AG04449 (cell line): ENCODE measurements around the gene ETV6.

Source experiments
- CTCF ChIA-PET: fragments of 350-600 bp; formaldehyde crosslinking; extraction: SDS; loops from one replicate; lab custom pipeline; 2021; ENCODE audit warnings: antibody characterized with exemption; lab: Yijun Ruan, JAX
- POLR2A ChIA-PET: fragments of 400-600, 350-600 bp; formaldehyde crosslinking; extraction: SDS; loops from one replicate; lab custom pipeline; 2020; ENCODE audit warnings: antibody characterized with exemption, inconsistent platforms; lab: Yijun Ruan, JAX
- DNase-seq: peaks from one replicate; pipeline ENCODE4 v3.0.0-alpha.2; 2010; ENCODE audit warnings: low read depth, low spot score
- H3K4me3 ChIP-seq: 2 replicates; pipeline ENCODE4 v1.5.1; 2011; ENCODE audit warnings: low read depth, mild to moderate bottlenecking, control low read depth, low read length
- CTCF ChIP-seq: IDR thresholded peaks from one replicate; pipeline ENCODE4 v1.5.1; 2011; ENCODE audit warnings: mild to moderate bottlenecking, moderate library complexity, low read length, control low read depth, inconsistent platforms; ENCODE audit not compliant: insufficient read depth; ENCODE audit errors: missing control alignments

ETV6 gene

DNA sequence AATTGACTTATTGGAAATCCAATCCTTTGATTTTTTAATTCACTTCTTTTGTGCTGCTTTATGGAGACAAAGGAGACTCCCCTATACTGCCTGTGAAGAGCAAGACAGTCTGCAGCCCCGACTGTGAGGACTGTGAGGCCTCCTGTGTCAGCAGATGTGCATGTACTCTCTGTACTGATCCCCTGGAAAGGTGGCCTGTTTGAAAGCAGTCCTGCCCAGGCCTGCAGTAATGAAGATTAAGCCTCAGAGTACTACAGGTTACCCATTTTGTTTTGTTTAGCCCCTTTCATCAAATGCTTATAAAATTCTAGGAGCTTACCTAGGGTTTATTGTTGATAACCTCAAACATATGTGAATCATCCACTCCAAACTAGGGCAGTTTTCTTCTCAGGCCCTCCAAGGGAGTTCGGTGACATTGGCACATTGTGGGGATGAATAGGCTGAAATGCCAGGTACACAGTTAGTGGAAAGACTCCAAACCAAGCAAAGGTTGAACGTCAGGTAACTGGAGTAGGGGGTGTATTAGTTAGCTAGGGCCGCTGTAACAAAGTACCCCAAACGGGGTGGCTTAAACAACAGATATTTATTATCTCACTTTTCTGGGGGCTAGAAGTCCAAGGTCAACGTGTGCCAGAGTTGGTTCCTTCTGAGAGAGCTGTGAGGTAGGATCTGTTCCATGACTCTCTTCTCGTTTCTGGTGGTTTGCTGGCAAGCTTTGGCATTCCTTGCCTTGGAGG is 212.6 kb downstream of the ETV6 start:
- H3K4me3 ChIP-seq, result no peak overlapping the region
- DNase-seq, result no peak
- CTCF ChIA-PET, result interaction anchor here (0.7 kb wide), 2 partner anchors 10 to 281 kb away, joined by 3 read pairs; no protein-coding TSS in a partner anchor
- POLR2A ChIA-PET, result no interaction called here
- TF ChIP-seq CTCF, result no peak

- no peak overlapping the region for H3K4me3 ChIP-seq
- TF ChIP-seq CTCF, result no peak
- DNase-seq, result no peak
- ChIA-PET CTCF (interaction anchor here (0.7 kb wide), 1 partner anchor 282 kb away, joined by 3 read pairs; no protein-coding TSS in a partner anchor), POLR2A (no interaction called here)
These were observed 213.3 kb downstream of the ETV6 start for GRCh38 chr12:11862798-11863197.

- ChIA-PET POLR2A (no interaction called here), CTCF (no interaction called here)
- TF ChIP-seq CTCF, result no peak
These were observed 214.0 kb downstream of the ETV6 start for GRCh38 chr12:11863478-11863906.

DNA sequence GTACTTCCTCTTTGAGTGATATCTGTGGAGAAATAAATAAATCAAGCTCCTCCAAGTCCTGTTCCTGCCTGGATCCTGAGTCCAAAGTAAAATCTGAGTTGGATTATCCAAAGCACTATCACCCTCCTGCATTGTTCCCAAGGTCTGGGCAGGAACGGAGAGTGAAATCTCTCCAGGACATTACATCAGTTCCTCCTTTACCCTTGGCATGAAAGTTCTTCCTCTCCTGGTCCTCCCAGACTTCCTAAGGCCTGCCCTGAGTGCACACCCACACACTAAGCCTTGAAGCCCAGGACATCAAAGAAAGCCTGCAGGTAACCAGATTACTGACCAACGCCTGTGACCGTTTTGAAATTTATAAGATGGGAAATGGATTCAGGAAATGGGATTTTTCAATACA is 214.5 kb downstream of the ETV6 start:
- DNase-seq, result no peak
- POLR2A ChIA-PET, result no interaction called here
- no peak for TF ChIP-seq CTCF
- CTCF ChIA-PET, result no interaction called here
- no peak overlapping the region for H3K4me3 ChIP-seq

More at GRCh38 chr12:11863478-11863906, 214.0 kb downstream of the ETV6 start:
- no peak overlapping the region for H3K4me3 ChIP-seq
- DNase-seq, result no peak

DNA sequence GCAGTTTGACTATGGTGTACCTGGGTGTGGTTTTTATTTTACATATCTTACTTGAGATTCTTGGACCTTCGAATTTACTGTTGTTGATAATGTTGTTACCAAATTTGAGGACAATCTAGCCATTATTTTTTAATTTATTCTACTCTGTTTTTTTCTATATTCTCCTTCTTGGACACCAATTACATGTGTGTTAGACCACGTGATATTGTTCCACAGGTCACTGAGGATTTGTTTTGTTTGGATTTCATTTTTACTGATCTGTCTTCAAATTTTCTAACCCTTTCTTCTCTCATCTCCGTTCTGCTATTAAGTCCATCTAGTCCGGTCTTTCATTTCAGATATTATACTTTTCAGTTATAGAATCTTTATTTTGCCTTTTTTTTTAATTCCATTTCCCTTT is 216.3 kb downstream of the ETV6 start:
- ChIA-PET POLR2A (no interaction called here), CTCF (no interaction called here)
- H3K4me3 ChIP-seq, result no peak overlapping the region
- no peak for TF ChIP-seq CTCF
- no peak for DNase-seq

DNA sequence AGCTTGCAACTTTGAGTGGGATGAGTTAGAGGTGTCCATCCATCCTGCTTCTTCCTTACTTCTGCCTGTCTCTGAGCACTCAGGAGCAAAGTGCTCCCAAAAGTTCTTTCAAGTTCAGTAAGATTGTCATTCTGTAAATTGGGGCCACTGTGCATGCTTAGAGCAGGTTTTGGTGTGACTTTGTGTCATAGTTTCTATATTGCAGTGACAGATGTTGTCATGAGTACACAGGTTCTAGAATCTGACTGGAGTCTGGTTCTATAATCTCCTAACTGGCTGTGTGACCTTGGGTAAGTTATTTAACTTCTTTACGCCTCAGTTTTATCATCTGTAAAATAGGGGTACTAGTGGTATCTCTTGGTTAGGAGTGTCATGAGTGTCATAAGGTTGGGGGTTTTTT is 218.6 kb downstream of the ETV6 start:
- POLR2A ChIA-PET, result no interaction called here
- TF ChIP-seq CTCF, result no peak
- CTCF ChIA-PET, result no interaction called here
- H3K4me3 ChIP-seq, result no peak overlapping the region
- DNase-seq, result no peak
